Measurements from ENCODE around the gene MERTK. TPM values are rescaled to one million over a fixed set of nuclear protein-coding genes. Genes with fewer than 3 reads are reported as not detected.

The MERTK gene
- total and polyA plus RNA-seq, 9 donors, result 8.3 to 21.9 (median 13.7) TPM

DNA sequence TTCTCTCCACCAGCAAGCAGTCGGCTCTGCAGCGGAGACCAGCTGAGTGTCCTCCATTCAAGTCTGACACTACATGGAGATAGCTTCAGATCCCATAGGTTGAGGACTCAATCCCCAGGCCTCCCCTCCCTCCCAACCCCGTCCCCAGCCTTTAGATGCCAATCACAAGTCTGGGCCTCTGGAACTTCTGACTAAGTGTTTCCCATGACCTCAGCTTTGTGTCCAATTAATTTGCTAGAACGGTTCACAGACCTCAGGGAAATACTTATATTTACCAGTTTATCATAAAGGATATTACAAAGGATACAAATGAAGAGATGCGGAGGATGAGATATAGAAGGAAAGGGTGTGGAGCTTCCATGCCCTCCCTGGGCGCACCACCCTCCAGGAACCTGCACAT, 77.4 kb downstream of the MERTK start:
- H3K9me3 ChIP-seq, result no peaks in the 10 kb centered on the region
- H3K27ac ChIP-seq, result no peak overlapping the region
- 85 to 96% (median 86%) methylated on average over 6 of the region's 6 CpGs for WGBS, 3 donors
- intact Hi-C loops (cut with DNase I), result no loop called here
- peaks cover 4% of the 10 kb centered on the region for H3K4me1 ChIP-seq (ENCODE audit: insufficient read depth)
- H3K27me3 ChIP-seq, result no peaks in the 10 kb centered on the region
- DNase-seq, result no peak
- no peaks in the 10 kb centered on the region for H3K36me3 ChIP-seq
- H3K4me3 ChIP-seq, result no peak overlapping the region
- TF ChIP-seq, protein P1, sequence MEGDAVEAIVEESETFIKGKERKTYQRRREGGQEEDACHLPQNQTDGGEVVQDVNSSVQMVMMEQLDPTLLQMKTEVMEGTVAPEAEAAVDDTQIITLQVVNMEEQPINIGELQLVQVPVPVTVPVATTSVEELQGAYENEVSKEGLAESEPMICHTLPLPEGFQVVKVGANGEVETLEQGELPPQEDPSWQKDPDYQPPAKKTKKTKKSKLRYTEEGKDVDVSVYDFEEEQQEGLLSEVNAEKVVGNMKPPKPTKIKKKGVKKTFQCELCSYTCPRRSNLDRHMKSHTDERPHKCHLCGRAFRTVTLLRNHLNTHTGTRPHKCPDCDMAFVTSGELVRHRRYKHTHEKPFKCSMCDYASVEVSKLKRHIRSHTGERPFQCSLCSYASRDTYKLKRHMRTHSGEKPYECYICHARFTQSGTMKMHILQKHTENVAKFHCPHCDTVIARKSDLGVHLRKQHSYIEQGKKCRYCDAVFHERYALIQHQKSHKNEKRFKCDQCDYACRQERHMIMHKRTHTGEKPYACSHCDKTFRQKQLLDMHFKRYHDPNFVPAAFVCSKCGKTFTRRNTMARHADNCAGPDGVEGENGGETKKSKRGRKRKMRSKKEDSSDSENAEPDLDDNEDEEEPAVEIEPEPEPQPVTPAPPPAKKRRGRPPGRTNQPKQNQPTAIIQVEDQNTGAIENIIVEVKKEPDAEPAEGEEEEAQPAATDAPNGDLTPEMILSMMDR (IDR thresholded peaks at IDR 0.05), result no peak
- TF ChIP-seq EP300 (IDR thresholded peaks at IDR 0.05), result no peak
- no peak for TF ChIP-seq POLR2A (IDR thresholded peaks at IDR 0.05)

DNA sequence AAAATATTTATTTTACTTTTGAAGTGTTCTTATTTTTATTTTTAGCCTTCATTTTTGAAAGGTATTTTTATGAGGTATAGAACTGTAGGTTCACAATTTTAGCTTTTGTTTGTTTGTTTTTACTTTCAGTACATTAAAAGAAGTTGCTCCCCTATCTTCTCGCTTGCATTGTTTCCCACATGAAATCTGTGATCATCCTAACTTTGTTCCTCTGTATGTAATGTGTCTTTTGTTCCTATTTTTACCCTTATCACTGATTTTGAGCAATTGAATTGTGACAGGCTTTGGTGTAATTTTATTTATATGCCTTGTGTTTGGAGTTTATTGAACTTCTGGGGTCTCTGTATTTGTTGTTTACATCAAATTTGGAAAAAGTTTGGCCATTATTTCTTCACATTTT, 78.8 kb downstream of the MERTK start:
- H3K27me3 ChIP-seq, result no peaks in the 10 kb centered on the region
- TF ChIP-seq, protein P1 (IDR thresholded peaks at IDR 0.05), result no peak
- TF ChIP-seq POLR2A (IDR thresholded peaks at IDR 0.05) (no peak), EP300 (IDR thresholded peaks at IDR 0.05) (no peak)
- peaks cover 2% of the 10 kb centered on the region for H3K4me1 ChIP-seq (ENCODE audit: insufficient read depth)
- H3K36me3 ChIP-seq, result no peaks in the 10 kb centered on the region
- 94 to 100% (median 97%) methylated on average over 1 of the region's 1 CpG for WGBS, 3 donors
- DNase-seq, result no peak
- no peak overlapping the region for H3K27ac ChIP-seq
- no peaks in the 10 kb centered on the region for H3K9me3 ChIP-seq
- intact Hi-C loops (cut with DNase I), result no loop called here
- H3K4me3 ChIP-seq, result no peak overlapping the region

DNA sequence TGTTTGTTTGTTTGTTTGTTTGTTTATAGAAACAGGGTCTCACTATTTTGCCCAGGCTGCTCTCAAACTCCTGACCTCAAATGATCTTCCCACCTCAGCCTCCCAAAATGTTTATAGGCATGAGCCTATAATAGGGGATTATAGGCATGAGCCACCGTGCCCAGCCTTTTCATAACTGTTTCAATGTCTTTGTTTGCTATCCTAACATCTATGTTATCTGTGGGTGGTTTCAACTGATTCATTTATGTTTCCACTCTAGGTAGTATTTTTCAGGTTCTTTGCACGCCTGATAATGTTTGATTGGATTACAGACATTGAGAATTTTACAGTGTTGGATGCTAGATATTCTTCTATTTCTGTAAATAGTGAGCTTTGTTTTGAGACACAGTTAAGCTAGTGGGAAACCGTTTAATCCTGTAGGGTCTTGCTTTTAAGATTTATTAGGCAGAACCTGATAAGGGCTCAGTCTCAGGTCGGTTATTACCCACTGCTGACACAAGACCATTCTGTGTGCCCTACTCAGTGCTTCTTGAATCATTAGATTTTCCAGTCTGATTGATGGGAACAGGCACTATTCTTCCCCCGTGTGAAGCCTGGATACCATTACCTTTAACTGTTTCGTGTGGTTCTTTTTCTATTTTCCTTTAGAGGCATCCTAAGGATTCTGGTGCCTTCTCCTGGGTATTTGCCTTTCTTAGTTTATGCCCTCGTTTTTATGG, 80.2 kb downstream of the MERTK start:
- H3K9me3 ChIP-seq, result no peaks in the 10 kb centered on the region
- no peaks in the 10 kb centered on the region for H3K36me3 ChIP-seq

DNA sequence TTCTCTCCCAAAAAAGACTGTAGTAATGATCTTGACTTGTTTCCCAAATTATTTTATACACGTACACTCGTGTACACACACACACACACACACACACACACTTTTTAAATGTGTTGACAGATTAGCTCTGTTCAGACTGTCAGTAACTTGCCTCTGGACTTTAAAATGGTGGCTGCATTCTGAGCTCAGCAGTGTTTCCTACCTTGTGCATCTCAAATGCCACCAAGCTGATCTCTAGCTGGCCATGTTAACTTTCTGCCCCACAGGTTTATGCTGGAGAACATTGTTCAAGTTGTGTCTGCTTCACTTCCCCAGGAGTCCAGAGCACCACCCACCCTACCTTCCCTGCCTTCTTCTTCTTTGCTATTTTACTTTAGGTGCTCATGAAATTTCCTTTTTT, 83.3 kb downstream of the MERTK start:
- no peaks in the 10 kb centered on the region for H3K4me1 ChIP-seq (ENCODE audit: insufficient read depth)
- no peaks in the 10 kb centered on the region for H3K36me3 ChIP-seq
- H3K9me3 ChIP-seq, result no peaks in the 10 kb centered on the region
- intact Hi-C loops (cut with DNase I), result no loop called here
- H3K27me3 ChIP-seq, result no peaks in the 10 kb centered on the region
- H3K4me3 ChIP-seq, result no peak overlapping the region
- H3K27ac ChIP-seq, result no peak overlapping the region
- 90 to 98% (median 91%) methylated on average over 2 of the region's 2 CpGs for WGBS, 3 donors
- TF ChIP-seq EP300 (IDR thresholded peaks at IDR 0.05) (no peak), POLR2A (IDR thresholded peaks at IDR 0.05) (no peak)
- TF ChIP-seq, protein P1 (IDR thresholded peaks at IDR 0.05), result no peak
- DNase-seq, result no peak

More for the DNA sequence above, 80.2 kb downstream of the MERTK start:
- intact Hi-C loops (cut with DNase I), result no loop called here
- TF ChIP-seq, protein P1 (IDR thresholded peaks at IDR 0.05), result no peak
- TF ChIP-seq POLR2A (IDR thresholded peaks at IDR 0.05) (no peak), EP300 (IDR thresholded peaks at IDR 0.05) (no peak)
- DNase-seq, result no peak
- no peaks in the 10 kb centered on the region for H3K4me1 ChIP-seq (ENCODE audit: insufficient read depth)
- H3K27me3 ChIP-seq, result no peaks in the 10 kb centered on the region
- no peak overlapping the region for H3K27ac ChIP-seq
- WGBS, 3 donors, result 74 to 78% (median 75%) methylated on average over 7 of the region's 7 CpGs
- no peak overlapping the region for H3K4me3 ChIP-seq

All from ovary (tissue), 9 donors.